GM19455 (cell line): ENCODE results near the gene SMAD7.
A peak's percentile ranks its signal among the peaks of the same experiment; 100 is the strongest.

Experiments used
- ATAC-seq: cut with Tn5 transposase; IDR thresholded peaks from one replicate; pipeline ENCODE4 v1.9.1; 2021; ENCODE audit not compliant: unreplicated experiment

SMAD7 gene

DNA sequence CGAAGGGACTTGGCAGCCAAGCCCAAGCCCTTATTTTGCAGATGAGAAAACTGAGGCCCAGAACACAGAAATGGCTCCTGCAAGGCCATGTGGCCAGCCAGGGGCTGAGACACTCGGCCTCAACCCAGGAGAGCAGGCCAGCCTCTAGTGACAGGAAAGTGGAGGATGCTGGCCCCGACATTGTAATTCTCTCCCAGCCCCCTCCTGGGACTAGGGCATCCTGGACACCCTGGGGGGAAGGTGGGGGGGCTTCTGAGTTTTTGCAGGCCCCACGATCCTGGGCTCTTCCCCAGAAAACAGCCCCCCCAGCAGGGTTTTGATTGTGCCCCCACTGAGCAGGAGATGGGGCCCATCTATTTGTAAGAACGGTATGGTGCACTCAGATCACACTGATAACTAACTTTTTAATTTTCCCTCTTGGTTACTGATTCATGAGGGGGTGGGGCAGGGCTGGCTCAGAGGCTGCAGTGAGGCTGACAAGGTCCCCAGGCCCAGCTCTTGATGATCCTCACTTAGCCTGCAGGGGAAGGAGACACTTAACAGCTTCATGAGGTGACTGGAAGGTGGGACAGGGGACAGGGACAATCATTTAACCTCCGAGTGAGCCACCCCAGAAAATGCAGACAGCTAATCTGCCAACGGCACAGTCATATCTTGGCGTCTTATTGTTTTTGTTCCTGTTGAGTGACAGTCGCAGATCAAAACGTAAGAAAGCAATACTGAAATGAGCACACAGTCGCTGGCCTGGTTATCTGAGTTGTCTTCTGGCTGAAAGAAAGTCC is 18.9 kb downstream of the SMAD7 start:
- no peak for ATAC-seq

GRCh38 chr18:48930926-48931325 is 19.8 kb downstream of the SMAD7 start:
- no peak for ATAC-seq

DNA sequence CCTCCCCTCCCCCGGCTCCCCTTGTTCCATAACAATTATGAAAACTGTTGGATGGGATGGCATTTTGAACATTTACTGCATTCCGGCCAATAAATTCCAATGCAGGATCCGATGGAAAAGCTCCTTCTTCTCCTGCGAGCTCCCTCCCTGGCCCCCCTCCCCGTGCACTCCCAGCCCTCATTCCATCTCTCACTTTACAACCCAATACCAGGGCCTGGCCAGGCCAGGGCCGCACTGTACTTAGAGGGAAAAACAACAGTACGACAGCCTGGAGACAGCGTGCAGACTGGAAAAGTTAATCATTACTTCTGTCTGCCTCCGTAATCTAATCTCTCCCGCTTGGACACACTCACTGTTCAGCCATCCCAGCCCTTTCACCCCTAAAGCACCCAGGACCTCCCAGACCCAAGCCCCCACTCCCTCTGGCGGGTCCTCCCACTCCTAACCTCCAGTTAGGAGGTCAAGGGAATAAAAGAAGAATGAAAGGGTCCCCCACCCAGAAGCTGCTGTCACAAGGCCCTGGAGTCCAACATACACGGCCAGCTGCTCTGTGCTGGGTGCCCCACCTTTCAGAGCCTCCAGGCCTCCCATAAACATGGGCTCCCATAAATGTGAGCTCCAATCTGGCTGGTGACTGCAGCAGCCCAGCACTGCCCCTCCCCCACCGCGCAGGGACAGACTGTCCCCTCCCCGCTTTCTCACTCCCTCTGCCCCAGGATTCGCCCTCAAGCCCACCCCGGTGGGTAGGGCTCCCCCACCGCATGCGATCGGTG is 20.6 kb downstream of the SMAD7 start:
- ATAC-seq: no peak

DNA sequence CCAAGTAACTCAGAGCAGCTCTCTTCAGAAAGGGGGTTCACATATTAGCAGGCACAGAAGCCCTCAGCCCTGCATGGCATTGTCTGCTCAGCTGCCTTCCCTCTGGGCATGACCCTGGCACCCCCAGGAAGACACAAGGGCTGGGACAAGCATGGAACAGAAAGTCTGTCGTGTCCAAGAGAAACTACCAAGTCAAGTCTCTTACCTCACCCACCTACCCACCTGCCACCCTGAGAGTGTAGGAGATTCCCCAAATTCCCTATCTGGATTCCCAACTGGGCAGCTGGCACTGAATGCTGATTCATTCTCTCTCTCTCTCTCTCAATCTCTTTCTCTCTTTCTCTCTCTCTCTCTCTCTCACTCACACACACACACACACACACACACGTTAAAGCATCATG is 21.6 kb downstream of the SMAD7 start:
- no peak for ATAC-seq

DNA sequence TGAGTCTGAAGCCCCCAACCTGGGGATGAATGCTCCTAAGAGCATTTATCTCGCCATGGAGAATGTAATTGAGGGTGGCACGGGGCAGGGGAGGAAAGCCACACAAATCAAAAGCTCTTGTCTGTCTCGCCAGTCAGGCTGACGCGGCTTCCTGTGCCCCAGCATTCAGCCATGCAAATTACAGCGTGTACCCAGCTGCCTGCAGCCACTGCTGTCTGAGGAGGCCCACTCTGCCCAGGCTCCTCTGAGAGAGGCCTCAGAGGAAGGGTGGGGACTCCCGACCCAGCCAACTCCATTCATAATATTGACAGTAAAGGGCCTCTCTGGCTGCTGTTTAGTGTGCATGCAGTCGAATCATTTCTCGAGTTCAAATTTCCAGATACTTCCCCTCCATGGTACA is 22.0 kb downstream of the SMAD7 start:
- peak; percentile 68 for ATAC-seq

- ATAC-seq: no peak
Observed at GRCh38 chr18:48927286-48928080, 23.3 kb downstream of the SMAD7 start.

GRCh38 chr18:48926420-48926857 is 24.3 kb downstream of the SMAD7 start:
- ATAC-seq: no peak

DNA sequence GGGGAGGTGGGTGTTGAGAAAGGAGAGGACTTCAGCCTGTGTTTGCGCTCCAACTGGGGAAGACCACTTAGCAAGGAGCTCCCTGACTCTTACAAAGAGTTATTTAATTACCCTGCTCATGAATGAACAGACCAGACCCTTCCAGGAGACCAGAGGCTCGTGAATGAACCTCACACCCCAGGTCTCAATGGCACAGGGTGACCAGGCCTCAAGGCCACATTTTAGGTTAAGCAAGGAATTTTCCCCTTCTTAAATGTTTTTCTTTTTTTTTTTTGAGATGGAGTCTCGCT is 25.3 kb downstream of the SMAD7 start:
- no peak for ATAC-seq

DNA sequence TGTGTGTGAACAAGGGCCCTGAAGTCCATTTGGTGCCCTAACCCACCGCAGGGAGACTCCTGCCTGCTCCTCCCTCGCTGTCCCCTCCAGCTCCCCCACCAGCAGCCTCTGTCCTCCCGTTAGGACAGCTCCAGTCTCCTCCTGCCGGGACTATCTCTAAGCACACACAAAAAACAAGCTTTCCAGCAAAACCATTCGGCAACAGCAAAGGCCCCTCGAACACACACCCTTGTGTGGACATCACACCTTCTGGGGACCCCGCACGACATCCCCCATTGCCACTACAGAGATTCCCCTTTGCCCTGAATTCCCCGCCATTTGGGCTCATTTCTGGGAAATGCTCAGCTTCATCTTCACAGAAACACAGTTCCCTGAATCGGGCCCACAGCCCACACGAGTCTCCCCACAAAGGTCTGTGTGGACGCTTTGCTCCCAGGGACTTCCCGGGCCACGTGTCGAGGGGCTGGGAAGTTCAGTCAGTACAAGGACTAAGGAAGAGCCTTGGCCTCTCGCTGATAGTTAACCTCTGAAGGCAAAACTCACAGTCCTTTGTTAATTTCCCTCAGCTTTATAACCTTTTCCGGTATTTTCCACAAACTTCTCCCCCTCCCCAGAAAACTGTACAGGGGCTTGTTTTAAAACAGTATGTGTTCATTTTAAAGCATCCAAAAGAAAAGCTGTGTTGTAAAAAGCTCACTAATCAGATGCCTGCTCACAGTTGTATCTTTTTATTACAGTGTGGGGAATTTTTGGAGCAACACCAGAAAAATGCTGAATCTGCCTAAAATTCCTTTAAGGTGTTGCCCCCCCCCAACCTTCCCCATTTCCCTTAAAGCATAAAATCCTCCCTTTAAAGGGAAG is 25.9 kb downstream of the SMAD7 start:
- no peak for ATAC-seq

DNA sequence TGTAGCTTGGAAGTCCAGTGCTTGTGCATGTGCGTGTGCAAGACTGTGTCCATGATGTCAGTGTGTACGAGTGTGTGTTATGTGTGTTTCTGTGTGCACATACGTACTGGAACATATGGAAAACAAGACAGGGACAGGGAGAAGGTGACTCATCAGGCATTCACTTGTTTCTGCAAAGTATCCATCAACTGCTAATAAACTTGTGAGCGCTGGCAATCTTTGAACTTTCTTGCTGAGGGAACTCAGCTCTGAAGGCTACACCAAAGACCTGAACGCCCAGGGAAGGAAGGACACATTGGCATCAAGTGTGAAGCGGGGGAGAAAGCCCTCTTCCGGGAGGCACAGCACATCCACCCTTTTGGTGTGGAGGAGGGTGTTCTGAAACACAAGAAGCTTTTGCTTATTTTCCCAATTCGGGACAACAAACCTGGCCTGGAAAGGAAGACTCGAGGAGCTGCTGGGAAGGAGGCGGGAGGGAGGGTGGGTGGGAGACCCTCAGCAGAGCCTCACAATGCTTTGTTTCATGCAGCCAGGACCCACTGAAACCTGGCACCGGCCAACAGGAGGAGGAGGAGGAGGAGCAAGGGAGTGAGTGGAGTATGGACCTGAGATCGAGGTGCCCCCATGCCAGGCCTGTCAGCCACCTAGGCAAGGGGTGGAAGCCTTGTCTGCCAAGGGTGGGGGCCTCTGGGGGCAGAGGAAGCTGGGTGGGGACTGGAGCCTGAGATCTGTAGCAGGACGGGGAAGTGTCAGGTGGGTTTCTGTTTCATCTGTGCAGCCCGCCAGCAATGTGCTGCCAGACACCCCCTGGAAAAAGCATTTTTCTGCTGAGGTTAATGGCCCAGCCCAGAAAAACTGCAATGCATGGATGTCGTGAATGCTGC is 26.8 kb downstream of the SMAD7 start:
- no peak for ATAC-seq

DNA sequence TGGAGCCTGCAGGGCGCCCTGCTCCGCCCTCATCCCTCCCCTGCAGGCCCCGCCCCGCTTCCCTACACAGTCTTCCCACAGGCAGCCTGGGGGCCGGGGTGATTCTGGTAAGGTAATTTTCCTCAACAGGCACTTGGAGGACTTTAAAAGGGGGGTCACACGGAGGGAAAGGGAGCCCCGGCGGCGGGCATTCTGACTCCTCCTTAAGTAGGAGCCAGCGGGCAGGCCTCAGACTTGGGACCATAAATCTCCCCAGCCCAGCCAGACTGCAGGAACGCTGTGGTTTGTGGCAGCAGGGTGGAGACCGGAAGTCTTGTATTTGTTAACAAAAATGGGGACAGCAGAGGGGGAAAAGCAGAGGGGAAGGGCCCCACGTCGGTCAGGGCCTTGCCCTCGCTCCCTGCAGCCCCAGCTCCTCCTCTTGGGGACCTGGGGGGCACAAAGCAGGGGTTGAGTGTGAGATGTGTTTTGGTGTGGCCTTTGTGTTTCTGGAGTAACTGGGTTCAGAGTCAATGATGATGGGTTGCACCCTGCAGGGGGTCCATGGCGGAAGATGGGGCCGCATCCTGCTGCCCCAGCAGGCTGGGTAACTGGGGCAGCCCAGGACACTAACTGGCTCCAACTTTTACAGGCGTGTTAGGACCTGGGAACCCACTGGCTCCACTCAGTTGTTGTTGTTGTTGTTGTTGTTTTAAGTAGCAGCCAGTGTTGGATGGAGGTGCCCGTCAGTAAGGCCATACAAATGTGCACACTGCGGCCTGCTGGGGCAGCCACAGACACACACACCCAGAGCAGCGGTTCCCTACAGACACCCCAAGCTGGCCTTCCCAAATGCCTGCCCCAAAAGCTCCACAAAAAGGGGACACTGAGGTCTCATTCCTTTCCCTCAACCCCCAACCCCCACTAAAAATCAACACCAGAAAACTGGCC is 27.7 kb downstream of the SMAD7 start:
- no peak for ATAC-seq

GRCh38 chr18:48922226-48922800 is 28.5 kb downstream of the SMAD7 start:
- no peak for ATAC-seq

GRCh38 chr18:48921305-48922225 is 29.2 kb downstream of the SMAD7 start:
- ATAC-seq: no peak

- no peak for ATAC-seq
Observed at GRCh38 chr18:48920408-48921038, 30.2 kb downstream of the SMAD7 start.

DNA sequence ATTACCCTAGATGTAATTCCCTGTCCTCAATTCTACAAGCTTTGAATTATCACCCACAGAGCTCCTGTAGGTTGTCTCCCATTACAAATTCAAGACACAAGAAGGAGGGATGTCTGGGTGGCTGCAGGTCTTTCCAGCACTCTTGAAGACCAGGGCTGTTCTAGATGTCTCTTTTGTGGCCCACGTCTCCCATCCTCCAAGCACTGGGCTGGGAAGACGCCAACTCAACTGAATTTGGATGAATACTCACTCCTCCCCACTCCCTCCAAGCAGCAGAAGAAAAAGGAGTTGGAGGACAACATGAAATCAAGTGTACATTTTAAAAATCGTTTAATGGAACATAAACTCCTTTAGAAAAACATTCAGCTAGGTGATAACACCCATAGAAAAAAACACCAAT is 31.2 kb downstream of the SMAD7 start:
- ATAC-seq: no peak

DNA sequence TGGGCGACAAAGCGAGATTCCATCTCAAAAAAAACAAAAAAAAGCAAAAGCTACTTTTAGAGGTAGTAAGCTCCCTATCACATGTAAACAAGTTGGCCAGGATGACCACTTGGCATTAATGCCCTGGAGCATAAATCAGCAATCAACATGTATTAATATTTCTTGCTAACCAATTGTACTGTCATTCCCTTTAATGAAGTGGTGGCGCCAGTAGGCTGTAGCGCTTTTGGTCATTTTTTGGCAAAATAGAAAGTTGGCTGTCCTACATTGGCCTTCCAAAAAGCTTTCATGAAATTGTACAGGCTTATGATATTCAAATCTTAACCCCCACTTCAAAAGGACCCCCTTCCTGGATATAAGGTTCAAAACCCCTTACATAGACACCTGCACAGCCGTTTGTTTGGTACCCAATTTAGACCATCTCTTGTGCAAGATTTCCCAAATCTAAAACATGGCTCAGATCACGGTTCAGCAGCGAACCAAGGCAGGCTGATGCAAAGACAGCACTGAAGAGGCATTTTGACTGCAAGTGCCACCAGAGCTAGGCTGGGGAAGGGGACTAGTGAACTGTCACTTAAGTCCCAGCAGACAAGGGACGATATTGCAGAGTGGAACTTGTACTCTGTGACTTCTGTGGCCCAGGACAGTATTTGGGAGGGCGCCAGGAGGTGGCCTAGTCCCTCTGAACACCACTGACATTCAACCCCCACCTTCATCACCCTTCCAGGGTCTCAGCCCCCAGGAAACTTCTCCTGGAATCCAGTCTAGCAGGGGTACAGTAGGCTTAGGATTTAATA is 31.9 kb downstream of the SMAD7 start:
- no peak for ATAC-seq
